ENCODE data around the gene UTP18. TPM values are rescaled to one million over a fixed set of nuclear protein-coding genes. Genes with fewer than 3 reads are reported as not detected.

UTP18 gene
- total RNA-seq, 1 experiment from 2014 or later = 96.3 TPM

DNA sequence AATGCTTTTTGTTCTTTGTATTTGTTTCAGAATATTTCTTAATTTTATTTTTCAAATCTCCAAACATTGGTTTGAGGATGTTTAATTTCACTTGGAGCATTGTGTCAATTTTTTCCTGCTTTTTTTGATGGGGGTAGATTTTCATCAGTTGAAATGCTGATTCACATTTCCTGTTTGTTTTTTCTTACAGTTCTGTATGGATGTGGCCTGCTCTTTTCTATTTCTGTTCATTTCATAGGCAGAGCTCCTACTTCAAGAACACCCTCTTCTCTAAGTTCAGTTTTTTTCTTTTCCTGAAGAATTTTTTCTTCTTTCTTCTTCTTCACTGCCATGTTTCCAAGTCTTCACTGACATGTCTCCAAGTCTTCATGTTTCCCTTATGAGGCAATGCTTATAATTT, 9.3 kb upstream of the UTP18 start:
- Histone ChIP-seq H3K4me1 (ENCODE audit: control insufficient read depth, insufficient read depth, low read length) (peaks cover 2% of the 10 kb centered on the region; the same call in 1 of the 2 replicates), H3K27ac (ENCODE audit: low read length) (no peak overlapping the region), H3K4me3 (ENCODE audit: low read depth in 2 of 2, low read length in 2 of 2) (no peak overlapping the region), H3K36me3 (ENCODE audit: control insufficient read depth, insufficient read depth, low read length) (peaks cover 12% of the 10 kb centered on the region; the same call in 1 of the 2 replicates), H3K9me3 (ENCODE audit: control insufficient read depth, insufficient read depth, low read depth, low read length) (no peaks in the 10 kb centered on the region), H3K27me3 (ENCODE audit: control insufficient read depth, insufficient read depth, low read length) (no peaks in the 10 kb centered on the region)
- POLR2A ChIA-PET = no interaction called here
- no peak for ATAC-seq
- no peak for TF ChIP-seq TCF7L2 (IDR thresholded peaks at IDR 0.05; ENCODE audit: low read depth, low read length)
- TF ChIP-seq SIN3A (IDR thresholded peaks at IDR 0.05; ENCODE audit: borderline replicate concordance, insufficient read depth, low read depth, low read length) = no peak
- no peak for TF ChIP-seq POLR2AphosphoS5 (IDR thresholded peaks at IDR 0.05; ENCODE audit: low read depth, low read length)
- TF ChIP-seq, protein P1, sequence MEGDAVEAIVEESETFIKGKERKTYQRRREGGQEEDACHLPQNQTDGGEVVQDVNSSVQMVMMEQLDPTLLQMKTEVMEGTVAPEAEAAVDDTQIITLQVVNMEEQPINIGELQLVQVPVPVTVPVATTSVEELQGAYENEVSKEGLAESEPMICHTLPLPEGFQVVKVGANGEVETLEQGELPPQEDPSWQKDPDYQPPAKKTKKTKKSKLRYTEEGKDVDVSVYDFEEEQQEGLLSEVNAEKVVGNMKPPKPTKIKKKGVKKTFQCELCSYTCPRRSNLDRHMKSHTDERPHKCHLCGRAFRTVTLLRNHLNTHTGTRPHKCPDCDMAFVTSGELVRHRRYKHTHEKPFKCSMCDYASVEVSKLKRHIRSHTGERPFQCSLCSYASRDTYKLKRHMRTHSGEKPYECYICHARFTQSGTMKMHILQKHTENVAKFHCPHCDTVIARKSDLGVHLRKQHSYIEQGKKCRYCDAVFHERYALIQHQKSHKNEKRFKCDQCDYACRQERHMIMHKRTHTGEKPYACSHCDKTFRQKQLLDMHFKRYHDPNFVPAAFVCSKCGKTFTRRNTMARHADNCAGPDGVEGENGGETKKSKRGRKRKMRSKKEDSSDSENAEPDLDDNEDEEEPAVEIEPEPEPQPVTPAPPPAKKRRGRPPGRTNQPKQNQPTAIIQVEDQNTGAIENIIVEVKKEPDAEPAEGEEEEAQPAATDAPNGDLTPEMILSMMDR (IDR thresholded peaks at IDR 0.05) = no peak
- TF ChIP-seq, protein P2, sequence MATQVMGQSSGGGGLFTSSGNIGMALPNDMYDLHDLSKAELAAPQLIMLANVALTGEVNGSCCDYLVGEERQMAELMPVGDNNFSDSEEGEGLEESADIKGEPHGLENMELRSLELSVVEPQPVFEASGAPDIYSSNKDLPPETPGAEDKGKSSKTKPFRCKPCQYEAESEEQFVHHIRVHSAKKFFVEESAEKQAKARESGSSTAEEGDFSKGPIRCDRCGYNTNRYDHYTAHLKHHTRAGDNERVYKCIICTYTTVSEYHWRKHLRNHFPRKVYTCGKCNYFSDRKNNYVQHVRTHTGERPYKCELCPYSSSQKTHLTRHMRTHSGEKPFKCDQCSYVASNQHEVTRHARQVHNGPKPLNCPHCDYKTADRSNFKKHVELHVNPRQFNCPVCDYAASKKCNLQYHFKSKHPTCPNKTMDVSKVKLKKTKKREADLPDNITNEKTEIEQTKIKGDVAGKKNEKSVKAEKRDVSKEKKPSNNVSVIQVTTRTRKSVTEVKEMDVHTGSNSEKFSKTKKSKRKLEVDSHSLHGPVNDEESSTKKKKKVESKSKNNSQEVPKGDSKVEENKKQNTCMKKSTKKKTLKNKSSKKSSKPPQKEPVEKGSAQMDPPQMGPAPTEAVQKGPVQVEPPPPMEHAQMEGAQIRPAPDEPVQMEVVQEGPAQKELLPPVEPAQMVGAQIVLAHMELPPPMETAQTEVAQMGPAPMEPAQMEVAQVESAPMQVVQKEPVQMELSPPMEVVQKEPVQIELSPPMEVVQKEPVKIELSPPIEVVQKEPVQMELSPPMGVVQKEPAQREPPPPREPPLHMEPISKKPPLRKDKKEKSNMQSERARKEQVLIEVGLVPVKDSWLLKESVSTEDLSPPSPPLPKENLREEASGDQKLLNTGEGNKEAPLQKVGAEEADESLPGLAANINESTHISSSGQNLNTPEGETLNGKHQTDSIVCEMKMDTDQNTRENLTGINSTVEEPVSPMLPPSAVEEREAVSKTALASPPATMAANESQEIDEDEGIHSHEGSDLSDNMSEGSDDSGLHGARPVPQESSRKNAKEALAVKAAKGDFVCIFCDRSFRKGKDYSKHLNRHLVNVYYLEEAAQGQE (IDR thresholded peaks at IDR 0.05; ENCODE audit: insufficient read depth in 1 of 2, low read depth in 2 of 2, low read length in 1 of 2) = no peak
- intact Hi-C loops (cut with micrococcal nuclease; ENCODE audit: unreplicated experiment) (no loop called here), in situ Hi-C loops (cut with HindIII; ENCODE audit: low pct_unique_long_range_greater_than_20kb, low sequenced_read_pairs) (no loop called here)
- DNase-seq (ENCODE audit: low read depth, low spot score) = no peak
- BruUV-seq (replicated peaks) = no TSS peak
- CTCF ChIA-PET = no interaction called here

- no peak for DNase-seq (ENCODE audit: low read depth, low spot score)
- in situ Hi-C loops (cut with HindIII; ENCODE audit: low pct_unique_long_range_greater_than_20kb, low sequenced_read_pairs) (no loop called here), intact Hi-C loops (cut with micrococcal nuclease; ENCODE audit: unreplicated experiment) (no loop called here)
- ChIA-PET CTCF (no interaction called here), POLR2A (interaction anchor here (0.5 kb wide), 1 partner anchor 26 kb away, joined by 3 read pairs; no protein-coding TSS in a partner anchor)
- Histone ChIP-seq H3K4me1 (ENCODE audit: control insufficient read depth, insufficient read depth, low read length) (peaks cover 31% of the 10 kb centered on the region), H3K27me3 (ENCODE audit: control insufficient read depth, insufficient read depth, low read length) (no peaks in the 10 kb centered on the region), H3K4me3 (ENCODE audit: low read depth in 2 of 2, low read length in 2 of 2) (no peak overlapping the region), H3K27ac (ENCODE audit: low read length) (no peak overlapping the region), H3K9me3 (ENCODE audit: control insufficient read depth, insufficient read depth, low read depth, low read length) (no peaks in the 10 kb centered on the region), H3K36me3 (ENCODE audit: control insufficient read depth, insufficient read depth, low read length) (peaks cover 36% of the 10 kb centered on the region)
- BruUV-seq (replicated peaks) = no TSS peak
- no peak for ATAC-seq
- TF ChIP-seq, protein P2 (IDR thresholded peaks at IDR 0.05; ENCODE audit: insufficient read depth in 1 of 2, low read depth in 2 of 2, low read length in 1 of 2) = no peak
- TF ChIP-seq, protein P1 (IDR thresholded peaks at IDR 0.05) = no peak
Measured at GRCh38 chr17:51255673-51256072, 4.7 kb upstream of the UTP18 start.

Data from Panc1 (cell line).